ENCODE results near the gene S1PR1.

The S1PR1 gene

GRCh38 chr1:101242324-101243050 is 5.7 kb downstream of the S1PR1 start:
- DNase-seq, result no peak
- in situ Hi-C loops (cut with MboI; ENCODE audit: low pct_unique_long_range_greater_than_20kb, low sequenced_read_pairs), result no loop called here

GRCh38 chr1:101243751-101244150 is 6.9 kb downstream of the S1PR1 start:
- no peak for DNase-seq
- in situ Hi-C loops (cut with MboI; ENCODE audit: low pct_unique_long_range_greater_than_20kb, low sequenced_read_pairs), result no loop called here

GRCh38 chr1:101244842-101245241 is 8.0 kb downstream of the S1PR1 start:
- no peak for DNase-seq
- in situ Hi-C loops (cut with MboI; ENCODE audit: low pct_unique_long_range_greater_than_20kb, low sequenced_read_pairs), result no loop called here

- no peak for DNase-seq
- in situ Hi-C loops (cut with MboI; ENCODE audit: low pct_unique_long_range_greater_than_20kb, low sequenced_read_pairs), result no loop called here
Observed at GRCh38 chr1:101245246-101245927, 8.6 kb downstream of the S1PR1 start.

GRCh38 chr1:101247404-101248287 is 10.8 kb downstream of the S1PR1 start:
- DNase-seq, result no peak
- in situ Hi-C loops (cut with MboI; ENCODE audit: low pct_unique_long_range_greater_than_20kb, low sequenced_read_pairs), result no loop called here

GRCh38 chr1:101250222-101250621 is 13.4 kb downstream of the S1PR1 start:
- DNase-seq, result no peak
- in situ Hi-C loops (cut with MboI; ENCODE audit: low pct_unique_long_range_greater_than_20kb, low sequenced_read_pairs), result loop anchor here (25.0 kb wide), 1 partner anchor 313 kb away; no protein-coding TSS in a partner anchor

GRCh38 chr1:101250656-101251272 is 13.9 kb downstream of the S1PR1 start:
- no peak for DNase-seq
- in situ Hi-C loops (cut with MboI; ENCODE audit: low pct_unique_long_range_greater_than_20kb, low sequenced_read_pairs), result loop anchor here (25.0 kb wide), 1 partner anchor 313 kb away; no protein-coding TSS in a partner anchor

GRCh38 chr1:101251504-101251903 is 14.7 kb downstream of the S1PR1 start:
- no peak for DNase-seq
- in situ Hi-C loops (cut with MboI; ENCODE audit: low pct_unique_long_range_greater_than_20kb, low sequenced_read_pairs), result loop anchor here (25.0 kb wide), 1 partner anchor 314 kb away; no protein-coding TSS in a partner anchor

GRCh38 chr1:101253976-101254674 is 17.3 kb downstream of the S1PR1 start:
- in situ Hi-C loops (cut with MboI; ENCODE audit: low pct_unique_long_range_greater_than_20kb, low sequenced_read_pairs), result loop anchor here (25.0 kb wide), 1 partner anchor 317 kb away; no protein-coding TSS in a partner anchor
- peak; percentile 49 for DNase-seq

GRCh38 chr1:101257500-101258325 is 20.9 kb downstream of the S1PR1 start:
- in situ Hi-C loops (cut with MboI; ENCODE audit: low pct_unique_long_range_greater_than_20kb, low sequenced_read_pairs), result loop anchor here (25.0 kb wide), 1 partner anchor 320 kb away; no protein-coding TSS in a partner anchor
- DNase-seq, result peak; percentile 92

- in situ Hi-C loops (cut with MboI; ENCODE audit: low pct_unique_long_range_greater_than_20kb, low sequenced_read_pairs), result loop anchor here (25.0 kb wide), 1 partner anchor 322 kb away; no protein-coding TSS in a partner anchor
- peak; percentile 37 for DNase-seq
Observed at GRCh38 chr1:101259744-101260148, 22.9 kb downstream of the S1PR1 start.

GRCh38 chr1:101260556-101261350 is 23.9 kb downstream of the S1PR1 start:
- no peak for DNase-seq
- in situ Hi-C loops (cut with MboI; ENCODE audit: low pct_unique_long_range_greater_than_20kb, low sequenced_read_pairs), result loop anchor here (25.0 kb wide), 1 partner anchor 323 kb away; no protein-coding TSS in a partner anchor

GRCh38 chr1:101261623-101262022 is 24.8 kb downstream of the S1PR1 start:
- in situ Hi-C loops (cut with MboI; ENCODE audit: low pct_unique_long_range_greater_than_20kb, low sequenced_read_pairs), result loop anchor here (25.0 kb wide), 1 partner anchor 324 kb away; no protein-coding TSS in a partner anchor
- DNase-seq, result no peak

- in situ Hi-C loops (cut with MboI; ENCODE audit: low pct_unique_long_range_greater_than_20kb, low sequenced_read_pairs), result loop anchor here (25.0 kb wide), 1 partner anchor 325 kb away; no protein-coding TSS in a partner anchor
- no peak for DNase-seq
Observed at GRCh38 chr1:101262060-101262459, 25.2 kb downstream of the S1PR1 start.

- peak; percentile 90 for DNase-seq
Observed at GRCh38 chr1:101262630-101263348, 26.0 kb downstream of the S1PR1 start.

GRCh38 chr1:101264697-101265096 is 27.9 kb downstream of the S1PR1 start:
- in situ Hi-C loops (cut with MboI; ENCODE audit: low pct_unique_long_range_greater_than_20kb, low sequenced_read_pairs), result loop anchor here (25.0 kb wide), 1 partner anchor 327 kb away; no protein-coding TSS in a partner anchor
- peak; percentile 47 for DNase-seq

More at GRCh38 chr1:101262630-101263348, 26.0 kb downstream of the S1PR1 start:
- in situ Hi-C loops (cut with MboI; ENCODE audit: low pct_unique_long_range_greater_than_20kb, low sequenced_read_pairs), result loop anchor here (25.0 kb wide), 1 partner anchor 325 kb away; no protein-coding TSS in a partner anchor
